BJ (cell line): ENCODE results near the gene VWA8. TPM values are rescaled to one million over a fixed set of nuclear protein-coding genes. Genes with fewer than 3 reads are reported as not detected.

Experiments
- CTCF ChIA-PET: fragments of 350-600 bp; formaldehyde crosslinking; extraction: SDS; loops from one replicate; lab custom pipeline; 2021; ENCODE audit warnings: antibody characterized with exemption, inconsistent platforms; lab: Yijun Ruan, JAX
- POLR2A ChIA-PET: fragments of 300-600 bp; sonication (Branson Sonifier 250); formaldehyde crosslinking; extraction: SDS; loops from one replicate; lab custom pipeline; 2021; ENCODE audit warnings: antibody characterized with exemption; lab: Charles Lee
- DNase-seq: peaks from one replicate; pipeline ENCODE4 v3.0.0-alpha.2; 2011; ENCODE audit warnings: low read depth
- H3K27me3 ChIP-seq: 2 replicates; pipeline ENCODE4 v1.6.0; 2011; ENCODE audit warnings: low read length; ENCODE audit not compliant: control insufficient read depth, insufficient read depth
- H3K36me3 ChIP-seq: 2 replicates; pipeline ENCODE4 v1.5.1; 2011; ENCODE audit warnings: low read length; ENCODE audit not compliant: control insufficient read depth, insufficient read depth
- H3K4me3 ChIP-seq: 2 replicates; pipeline ENCODE4 v1.5.1; 2011; ENCODE audit warnings: low read depth, mild to moderate bottlenecking, control low read depth, low read length
- polyA plus RNA-seq: library from polyadenylated mRNA; depleted of rRNA; stranded (reverse); fragments of >200 nt; gene quantifications from 2 replicates; pipeline ENCODE4 v1.2.3, GENCODE V29; 2011
- TF ChIP-seq, protein P1 (sequence below): IDR thresholded peaks from 2 replicates; pipeline ENCODE4 v1.5.1; 2011; ENCODE audit warnings: low read depth, mild to moderate bottlenecking, control low read depth, inconsistent platforms, low read length, moderate library complexity; ENCODE audit not compliant: insufficient read depth

VWA8 gene
- polyA plus RNA-seq, 1 experiment, result 5.9 TPM

DNA sequence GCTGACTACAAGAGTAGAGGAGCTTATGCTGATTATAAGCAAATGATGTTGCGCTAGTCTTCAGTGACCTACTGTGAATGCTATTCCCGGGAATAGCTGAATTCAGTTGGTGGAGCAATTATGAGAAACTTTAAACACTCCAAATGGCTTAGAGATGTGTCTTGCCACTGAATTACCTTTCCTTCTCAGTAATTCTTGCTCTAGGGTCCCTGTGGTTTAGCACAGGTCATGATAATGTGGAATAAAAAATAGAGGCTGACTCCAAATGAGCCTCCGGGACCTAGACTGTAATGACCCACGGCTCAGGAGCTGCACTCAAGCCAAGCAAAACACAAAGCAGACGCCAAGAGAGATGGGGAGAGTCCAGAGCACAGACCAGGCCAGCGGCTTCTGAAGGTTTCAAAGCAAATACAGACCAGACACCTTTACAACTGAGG, 378.9 kb downstream of the VWA8 start:
- DNase-seq, result no peak
- CTCF ChIA-PET, result interaction anchor here (0.6 to 1.0 kb wide), 2 partner anchors 19 to 71 kb away, joined by 3 to 4 read pairs; no protein-coding TSS in a partner anchor

DNA sequence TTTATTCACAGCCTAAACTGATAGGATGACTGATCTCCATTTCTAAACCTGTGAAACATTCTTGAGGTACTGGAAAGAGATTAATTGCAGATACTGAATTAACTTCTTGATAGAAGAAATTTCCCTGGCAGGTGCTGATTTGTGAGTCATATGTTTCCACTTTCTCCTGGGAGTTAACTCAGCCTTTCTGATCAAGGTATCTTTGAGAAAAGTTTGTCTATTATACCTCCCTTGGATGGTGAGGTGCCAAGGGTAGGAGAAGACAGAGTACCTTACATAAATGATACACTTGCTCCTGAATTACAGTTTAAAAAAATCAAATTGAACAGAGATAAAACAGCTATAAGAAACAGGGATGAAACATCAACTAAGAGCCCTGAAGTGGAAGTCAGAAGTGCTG, 380.6 kb downstream of the VWA8 start:
- POLR2A ChIA-PET, result no interaction called here
- CTCF ChIA-PET, result no interaction called here
- TF ChIP-seq, protein P1, sequence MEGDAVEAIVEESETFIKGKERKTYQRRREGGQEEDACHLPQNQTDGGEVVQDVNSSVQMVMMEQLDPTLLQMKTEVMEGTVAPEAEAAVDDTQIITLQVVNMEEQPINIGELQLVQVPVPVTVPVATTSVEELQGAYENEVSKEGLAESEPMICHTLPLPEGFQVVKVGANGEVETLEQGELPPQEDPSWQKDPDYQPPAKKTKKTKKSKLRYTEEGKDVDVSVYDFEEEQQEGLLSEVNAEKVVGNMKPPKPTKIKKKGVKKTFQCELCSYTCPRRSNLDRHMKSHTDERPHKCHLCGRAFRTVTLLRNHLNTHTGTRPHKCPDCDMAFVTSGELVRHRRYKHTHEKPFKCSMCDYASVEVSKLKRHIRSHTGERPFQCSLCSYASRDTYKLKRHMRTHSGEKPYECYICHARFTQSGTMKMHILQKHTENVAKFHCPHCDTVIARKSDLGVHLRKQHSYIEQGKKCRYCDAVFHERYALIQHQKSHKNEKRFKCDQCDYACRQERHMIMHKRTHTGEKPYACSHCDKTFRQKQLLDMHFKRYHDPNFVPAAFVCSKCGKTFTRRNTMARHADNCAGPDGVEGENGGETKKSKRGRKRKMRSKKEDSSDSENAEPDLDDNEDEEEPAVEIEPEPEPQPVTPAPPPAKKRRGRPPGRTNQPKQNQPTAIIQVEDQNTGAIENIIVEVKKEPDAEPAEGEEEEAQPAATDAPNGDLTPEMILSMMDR, result no peak
- no peak for DNase-seq
- H3K27me3 ChIP-seq, result no peaks in the 10 kb centered on the region
- H3K36me3 ChIP-seq, result no peaks in the 10 kb centered on the region; the same call in 1 of the 2 replicates
- no peak overlapping the region for H3K4me3 ChIP-seq

More for the DNA sequence above, 378.9 kb downstream of the VWA8 start:
- Histone ChIP-seq H3K4me3 (no peak overlapping the region), H3K36me3 (no peaks in the 10 kb centered on the region; the same call in 1 of the 2 replicates), H3K27me3 (no peaks in the 10 kb centered on the region)
- TF ChIP-seq, protein P1, result no peak
- POLR2A ChIA-PET, result no interaction called here

DNA sequence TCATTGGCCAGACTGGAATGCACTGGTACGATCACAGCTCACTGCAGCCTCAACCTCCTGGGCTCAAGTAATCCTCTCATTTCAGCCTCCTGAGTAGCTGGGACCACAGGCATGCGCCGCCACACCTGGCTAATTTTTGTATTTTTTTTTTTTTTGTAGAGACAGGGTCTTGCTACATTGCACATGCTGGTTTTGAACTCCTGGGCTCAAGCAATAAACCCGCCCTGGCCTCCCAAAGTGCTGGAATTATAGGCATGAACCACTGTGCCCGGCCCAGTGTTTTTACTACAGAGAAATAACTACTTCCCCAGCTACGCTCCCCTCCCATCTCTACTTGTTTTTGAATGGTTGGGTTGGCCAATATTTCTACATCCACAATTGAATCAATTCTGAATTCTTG, 381.0 kb downstream of the VWA8 start:
- CTCF ChIA-PET, result no interaction called here
- TF ChIP-seq, protein P1, result no peak
- POLR2A ChIA-PET, result no interaction called here
- no peak for DNase-seq
- Histone ChIP-seq H3K4me3 (no peak overlapping the region), H3K27me3 (no peaks in the 10 kb centered on the region), H3K36me3 (no peaks in the 10 kb centered on the region; the same call in 1 of the 2 replicates)

DNA sequence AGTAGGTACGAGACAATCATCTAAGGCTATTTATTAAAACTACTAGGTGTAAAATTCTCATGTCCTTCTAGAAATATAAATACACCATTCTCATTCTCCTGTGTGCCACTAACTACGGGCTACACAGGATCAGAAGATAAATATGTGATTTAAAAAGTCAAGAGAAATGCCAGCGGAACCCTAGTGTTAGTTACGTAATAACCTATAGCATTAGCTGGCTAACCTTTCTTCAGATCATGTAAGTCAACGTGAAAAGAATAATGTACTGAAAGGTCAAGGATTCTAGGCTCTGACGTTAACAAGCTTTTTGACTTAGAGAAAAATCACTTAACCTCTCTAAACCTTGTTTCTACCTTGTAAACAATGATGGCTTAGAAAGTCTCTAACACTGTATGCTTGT, 381.7 kb downstream of the VWA8 start:
- TF ChIP-seq, protein P1, result no peak
- ChIA-PET POLR2A (no interaction called here), CTCF (no interaction called here)

DNA sequence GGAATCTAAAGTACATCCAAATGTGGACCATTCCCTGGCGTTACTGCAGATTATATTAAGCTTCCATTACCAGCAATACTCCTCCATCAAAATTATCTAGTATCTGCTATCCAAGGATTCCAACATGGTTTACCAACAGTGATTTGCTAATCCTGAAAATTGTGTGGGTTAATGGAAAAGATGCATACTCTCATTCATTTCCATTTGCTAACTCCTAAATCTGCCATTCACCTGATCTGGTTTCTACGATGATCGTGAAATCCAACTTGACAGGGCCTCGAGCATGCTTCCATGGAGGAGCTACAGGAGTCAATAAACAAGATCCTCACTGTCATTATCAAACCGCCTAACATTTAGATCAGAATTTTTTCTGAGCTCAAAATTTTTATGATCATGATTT, 382.5 kb downstream of the VWA8 start:
- DNase-seq, result no peak
- POLR2A ChIA-PET, result no interaction called here
- TF ChIP-seq, protein P1, result no peak
- Histone ChIP-seq H3K4me3 (no peak overlapping the region), H3K36me3 (no peaks in the 10 kb centered on the region; the same call in 1 of the 2 replicates), H3K27me3 (no peaks in the 10 kb centered on the region)
- CTCF ChIA-PET, result interaction anchor here (1.3 kb wide), 1 partner anchor 10 kb away, joined by 5 read pairs; no protein-coding TSS in a partner anchor

More for the DNA sequence above, 381.7 kb downstream of the VWA8 start:
- Histone ChIP-seq H3K36me3 (no peaks in the 10 kb centered on the region; the same call in 1 of the 2 replicates), H3K4me3 (no peak overlapping the region), H3K27me3 (no peaks in the 10 kb centered on the region)
- DNase-seq, result no peak
